ENCODE measurements around the gene PTGIR.

PTGIR gene

DNA sequence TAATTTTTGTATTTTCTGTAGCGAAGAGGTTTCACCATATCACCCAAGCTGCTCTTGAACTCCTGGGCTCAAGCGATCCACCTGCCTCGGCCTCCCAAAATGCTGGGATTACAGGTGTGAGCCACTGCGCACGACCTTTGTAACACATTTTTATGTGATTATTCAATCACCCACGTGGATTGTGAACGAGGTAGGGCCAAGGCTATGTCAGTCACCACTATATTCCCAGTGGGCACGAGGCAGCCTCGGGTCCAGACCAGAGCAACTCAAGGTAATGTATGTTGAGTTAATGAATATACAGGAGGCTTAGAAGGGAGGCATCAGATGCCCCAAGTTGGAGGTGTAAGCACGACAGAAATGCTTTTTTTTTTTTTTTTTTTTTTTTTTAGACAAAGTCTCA, 8.9 kb downstream of the PTGIR start:
- no peak overlapping the region for H3K4me3 ChIP-seq (ENCODE audit: low read depth, low read length)
- DNase-seq (ENCODE audit: low read depth), result no peak
- TF ChIP-seq, protein P1, sequence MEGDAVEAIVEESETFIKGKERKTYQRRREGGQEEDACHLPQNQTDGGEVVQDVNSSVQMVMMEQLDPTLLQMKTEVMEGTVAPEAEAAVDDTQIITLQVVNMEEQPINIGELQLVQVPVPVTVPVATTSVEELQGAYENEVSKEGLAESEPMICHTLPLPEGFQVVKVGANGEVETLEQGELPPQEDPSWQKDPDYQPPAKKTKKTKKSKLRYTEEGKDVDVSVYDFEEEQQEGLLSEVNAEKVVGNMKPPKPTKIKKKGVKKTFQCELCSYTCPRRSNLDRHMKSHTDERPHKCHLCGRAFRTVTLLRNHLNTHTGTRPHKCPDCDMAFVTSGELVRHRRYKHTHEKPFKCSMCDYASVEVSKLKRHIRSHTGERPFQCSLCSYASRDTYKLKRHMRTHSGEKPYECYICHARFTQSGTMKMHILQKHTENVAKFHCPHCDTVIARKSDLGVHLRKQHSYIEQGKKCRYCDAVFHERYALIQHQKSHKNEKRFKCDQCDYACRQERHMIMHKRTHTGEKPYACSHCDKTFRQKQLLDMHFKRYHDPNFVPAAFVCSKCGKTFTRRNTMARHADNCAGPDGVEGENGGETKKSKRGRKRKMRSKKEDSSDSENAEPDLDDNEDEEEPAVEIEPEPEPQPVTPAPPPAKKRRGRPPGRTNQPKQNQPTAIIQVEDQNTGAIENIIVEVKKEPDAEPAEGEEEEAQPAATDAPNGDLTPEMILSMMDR (IDR thresholded peaks at IDR 0.05; ENCODE audit: control insufficient read depth, extremely low read depth, insufficient read depth), result no peak

DNA sequence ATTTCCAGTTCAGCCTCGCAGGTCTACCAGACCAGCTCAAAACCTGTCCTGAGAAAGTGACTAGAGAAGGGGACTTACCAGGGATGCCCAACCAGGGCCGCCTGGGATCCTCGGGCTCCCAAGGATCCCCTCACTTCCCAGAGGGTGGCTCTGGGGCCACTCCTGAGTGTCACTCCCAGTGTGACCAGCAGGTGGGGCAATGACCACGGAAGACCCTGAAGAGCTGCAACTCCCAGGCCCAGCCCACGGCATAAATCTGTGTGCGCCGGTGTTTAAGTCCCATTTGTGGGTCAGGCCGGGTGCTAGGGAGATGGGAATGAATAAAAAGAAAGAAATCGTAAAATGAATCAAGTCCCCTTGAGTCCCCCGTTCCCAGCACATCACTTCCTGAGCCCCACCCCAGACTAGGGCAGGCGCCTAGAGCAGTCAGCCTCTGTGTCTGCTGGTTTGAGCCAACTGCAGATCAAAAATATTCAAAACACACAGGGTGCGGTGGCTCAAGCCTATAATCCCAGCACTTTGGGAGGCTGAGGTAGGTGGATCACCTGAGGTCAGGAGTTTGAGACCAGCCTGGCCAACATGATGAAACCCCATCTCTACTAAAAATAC, 10.7 kb downstream of the PTGIR start:
- no peak overlapping the region for H3K4me3 ChIP-seq (ENCODE audit: low read depth, low read length)
- TF ChIP-seq, protein P1 (IDR thresholded peaks at IDR 0.05; ENCODE audit: control insufficient read depth, extremely low read depth, insufficient read depth), result peak; percentile 63
- no peak for DNase-seq (ENCODE audit: low read depth)

DNA sequence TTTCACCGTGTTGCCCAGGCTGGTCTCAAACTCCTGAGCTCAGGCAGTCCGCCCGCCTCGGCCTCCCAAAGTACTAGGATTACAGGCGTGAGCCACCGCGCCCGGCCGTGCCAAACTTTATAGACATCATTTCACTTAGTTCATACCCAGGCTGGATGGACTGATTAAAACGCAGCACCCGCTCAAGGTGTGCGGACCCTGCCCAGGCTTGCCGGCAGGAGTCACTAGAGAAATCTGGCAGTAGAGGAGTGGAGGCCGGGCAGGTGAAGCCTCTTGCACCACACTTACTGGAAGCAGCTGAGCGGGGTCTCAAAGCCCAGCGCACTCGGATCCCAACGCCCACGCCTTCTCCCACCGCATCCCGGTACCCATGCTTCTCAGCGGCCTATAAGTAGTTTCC, 11.4 kb downstream of the PTGIR start:
- H3K4me3 ChIP-seq (ENCODE audit: low read depth, low read length), result no peak overlapping the region
- no peak for DNase-seq (ENCODE audit: low read depth)

DNA sequence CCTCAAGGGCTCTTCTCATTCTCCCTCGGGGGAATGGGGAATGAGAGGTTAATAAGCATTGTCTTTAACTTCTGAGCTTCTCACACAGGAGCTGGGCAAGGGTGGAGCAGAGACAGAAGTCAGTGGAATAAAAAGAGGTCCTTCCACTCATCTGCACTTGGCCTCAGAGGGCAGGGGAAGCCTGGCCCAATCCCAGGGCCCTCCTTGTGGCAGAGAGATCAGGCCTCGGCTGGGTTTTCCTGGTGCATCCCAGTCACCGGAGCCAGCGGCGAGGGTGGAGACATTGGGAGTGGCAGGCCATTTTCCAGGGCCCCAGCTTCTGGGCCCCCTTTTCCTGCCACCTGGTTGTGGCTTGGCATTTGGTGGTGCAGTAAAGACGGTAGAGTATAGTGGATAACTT, 13.1 kb downstream of the PTGIR start:
- no peak overlapping the region for H3K4me3 ChIP-seq (ENCODE audit: low read depth, low read length)
- TF ChIP-seq, protein P1 (IDR thresholded peaks at IDR 0.05; ENCODE audit: control insufficient read depth, extremely low read depth, insufficient read depth), result no peak
- DNase-seq (ENCODE audit: low read depth), result no peak

More for the DNA sequence above, 11.4 kb downstream of the PTGIR start:
- TF ChIP-seq, protein P1 (IDR thresholded peaks at IDR 0.05; ENCODE audit: control insufficient read depth, extremely low read depth, insufficient read depth), result no peak

DNA sequence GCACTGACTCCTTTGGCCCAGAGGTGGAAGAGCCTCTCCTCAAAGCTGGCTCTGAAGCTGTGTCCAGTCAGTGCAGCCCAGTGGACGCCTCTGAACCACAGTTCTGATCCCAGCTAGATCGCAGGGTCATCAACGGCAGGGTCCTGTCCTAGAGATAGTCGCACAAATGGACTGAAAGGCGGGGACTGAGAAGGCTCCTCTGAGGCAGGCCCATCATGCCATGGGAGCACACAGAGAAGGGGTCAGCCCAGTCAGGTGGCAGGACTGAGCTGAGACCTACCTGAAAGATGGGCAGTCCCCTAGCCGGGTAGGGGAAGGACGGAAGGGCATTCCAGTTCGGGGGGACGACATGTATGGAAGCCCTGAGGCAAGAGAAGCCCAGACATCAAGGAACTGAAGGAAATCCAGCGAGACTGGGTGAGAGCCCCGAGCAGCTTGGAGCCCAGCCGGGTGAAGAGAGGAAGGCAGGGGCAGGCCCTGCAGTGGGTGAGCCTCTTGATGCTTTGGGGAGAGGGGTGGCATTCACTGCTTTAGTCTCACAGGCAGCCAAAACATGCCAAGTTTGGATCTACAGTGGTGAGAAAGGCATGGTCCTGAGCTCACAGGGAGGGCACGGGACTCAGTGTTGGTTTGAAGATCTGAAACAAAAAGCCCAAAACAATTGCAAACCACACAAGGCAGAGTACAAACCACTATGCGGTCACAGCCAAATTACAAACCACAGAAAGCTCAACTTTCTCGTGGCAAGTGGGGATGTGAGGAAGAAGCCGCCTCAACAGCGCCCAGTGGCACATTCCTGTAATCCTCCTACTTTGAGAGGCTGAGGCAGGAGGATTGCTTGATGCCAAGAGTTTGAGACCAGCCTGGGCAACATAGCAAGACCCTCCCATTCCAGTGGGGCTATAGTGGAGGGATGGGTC, 13.8 kb downstream of the PTGIR start:
- DNase-seq (ENCODE audit: low read depth), result no peak
- TF ChIP-seq, protein P1 (IDR thresholded peaks at IDR 0.05; ENCODE audit: control insufficient read depth, extremely low read depth, insufficient read depth), result no peak
- H3K4me3 ChIP-seq (ENCODE audit: low read depth, low read length), result no peak overlapping the region

DNA sequence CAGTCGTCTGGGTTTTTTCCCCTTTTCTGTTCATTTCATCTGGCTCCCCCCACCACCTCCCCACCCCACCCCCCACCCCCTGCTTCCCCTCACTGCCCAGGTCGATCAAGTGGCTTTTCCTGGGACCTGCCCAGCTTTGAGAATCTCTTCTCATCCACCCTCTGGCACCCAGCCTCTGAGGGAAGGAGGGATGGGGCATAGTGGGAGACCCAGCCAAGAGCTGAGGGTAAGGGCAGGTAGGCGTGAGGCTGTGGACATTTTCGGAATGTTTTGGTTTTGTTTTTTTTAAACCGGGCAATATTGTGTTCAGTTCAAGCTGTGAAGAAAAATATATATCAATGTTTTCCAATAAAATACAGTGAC, 14.5 kb downstream of the PTGIR start:
- TF ChIP-seq, protein P1 (IDR thresholded peaks at IDR 0.05; ENCODE audit: control insufficient read depth, extremely low read depth, insufficient read depth), result no peak
- no peak overlapping the region for H3K4me3 ChIP-seq (ENCODE audit: low read depth, low read length)
- no peak for DNase-seq (ENCODE audit: low read depth)
